ENCODE measurements around the gene ZNF30.

DNA sequence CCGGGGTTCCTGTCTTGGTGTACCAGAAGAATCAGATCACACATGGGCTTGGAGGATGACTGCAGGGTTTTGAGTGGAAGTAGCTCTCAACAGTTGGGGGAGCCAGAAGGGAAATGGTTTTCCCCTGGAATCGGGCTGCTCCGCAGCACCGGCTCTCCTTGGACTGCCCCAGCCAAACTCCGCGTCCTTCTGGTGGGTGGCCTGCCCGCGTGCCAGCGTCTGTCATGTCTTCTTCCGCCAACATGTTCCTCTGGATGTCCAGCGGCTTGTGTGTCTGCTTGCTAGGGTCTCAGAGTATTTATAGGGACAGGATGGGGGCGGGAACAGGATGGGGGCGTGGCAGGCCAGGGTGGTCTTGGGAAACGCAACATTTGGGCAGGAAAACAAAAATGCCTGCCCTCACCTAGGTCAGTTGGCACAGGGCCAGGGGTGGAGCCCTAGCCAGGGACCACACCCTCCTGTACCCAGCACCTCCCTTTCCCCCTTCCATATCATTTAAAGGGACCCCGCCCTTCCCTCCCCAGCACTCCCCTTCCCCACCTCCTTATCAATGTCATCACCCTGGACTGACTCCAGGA lies 1.3 kb upstream of the ZNF30 start:
- TF ChIP-seq, protein P1, sequence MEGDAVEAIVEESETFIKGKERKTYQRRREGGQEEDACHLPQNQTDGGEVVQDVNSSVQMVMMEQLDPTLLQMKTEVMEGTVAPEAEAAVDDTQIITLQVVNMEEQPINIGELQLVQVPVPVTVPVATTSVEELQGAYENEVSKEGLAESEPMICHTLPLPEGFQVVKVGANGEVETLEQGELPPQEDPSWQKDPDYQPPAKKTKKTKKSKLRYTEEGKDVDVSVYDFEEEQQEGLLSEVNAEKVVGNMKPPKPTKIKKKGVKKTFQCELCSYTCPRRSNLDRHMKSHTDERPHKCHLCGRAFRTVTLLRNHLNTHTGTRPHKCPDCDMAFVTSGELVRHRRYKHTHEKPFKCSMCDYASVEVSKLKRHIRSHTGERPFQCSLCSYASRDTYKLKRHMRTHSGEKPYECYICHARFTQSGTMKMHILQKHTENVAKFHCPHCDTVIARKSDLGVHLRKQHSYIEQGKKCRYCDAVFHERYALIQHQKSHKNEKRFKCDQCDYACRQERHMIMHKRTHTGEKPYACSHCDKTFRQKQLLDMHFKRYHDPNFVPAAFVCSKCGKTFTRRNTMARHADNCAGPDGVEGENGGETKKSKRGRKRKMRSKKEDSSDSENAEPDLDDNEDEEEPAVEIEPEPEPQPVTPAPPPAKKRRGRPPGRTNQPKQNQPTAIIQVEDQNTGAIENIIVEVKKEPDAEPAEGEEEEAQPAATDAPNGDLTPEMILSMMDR (IDR thresholded peaks at IDR 0.05; ENCODE audit: low read depth, low read length) = no peak
- no peak for TF ChIP-seq EZH2phosphoT487 (IDR thresholded peaks at IDR 0.05; ENCODE audit: low read depth)
